Activated naive CD4-positive, alpha-beta T cell treated with anti-CD3 and anti-CD28 coated beads, Interleukin-2, amount 50 U/mL, for 72 hours (primary cell): ENCODE results near the gene SPATA33. TPM values are rescaled to one million over a fixed set of nuclear protein-coding genes. Genes with fewer than 3 reads are reported as not detected.

Experiments
- ATAC-seq, 2 donors: fragments of 150-1000 bp; cut with Tn5 transposase; 2 replicates each; pipeline ENCODE4 v1.10.0; 2021; ENCODE audit warnings: mild to moderate bottlenecking in 2 of 2, moderate library complexity in 2 of 2
- DNase-seq, 2 donors: peaks; one replicate each; pipeline ENCODE4 v3.0.0; 2021 to 2022; ENCODE audit warnings: low spot score in 2 of 2
- H3K27ac Mint-ChIP-seq, 2 donors: one replicate each; pipeline ENCODE4 v1.8.0; 2022; ENCODE audit warnings: mild to moderate bottlenecking in 2 of 2, mixed read lengths in 2 of 2
- H3K36me3 Mint-ChIP-seq, 2 donors: one replicate each; pipeline ENCODE4 v1.8.0; 2022; ENCODE audit warnings: mixed read lengths in 2 of 2
- H3K9me3 Mint-ChIP-seq, 2 donors: one replicate each; pipeline ENCODE4 v1.8.0; 2022; ENCODE audit warnings: mixed read lengths in 2 of 2
- total RNA-seq, 2 donors: library from RNA; stranded (reverse); gene quantifications; one replicate each; pipeline ENCODE4 v1.2.3, GENCODE V29; 2022

The SPATA33 gene
- total RNA-seq, 2 donors from 2014 or later = 8.0 to 18.2 TPM

DNA sequence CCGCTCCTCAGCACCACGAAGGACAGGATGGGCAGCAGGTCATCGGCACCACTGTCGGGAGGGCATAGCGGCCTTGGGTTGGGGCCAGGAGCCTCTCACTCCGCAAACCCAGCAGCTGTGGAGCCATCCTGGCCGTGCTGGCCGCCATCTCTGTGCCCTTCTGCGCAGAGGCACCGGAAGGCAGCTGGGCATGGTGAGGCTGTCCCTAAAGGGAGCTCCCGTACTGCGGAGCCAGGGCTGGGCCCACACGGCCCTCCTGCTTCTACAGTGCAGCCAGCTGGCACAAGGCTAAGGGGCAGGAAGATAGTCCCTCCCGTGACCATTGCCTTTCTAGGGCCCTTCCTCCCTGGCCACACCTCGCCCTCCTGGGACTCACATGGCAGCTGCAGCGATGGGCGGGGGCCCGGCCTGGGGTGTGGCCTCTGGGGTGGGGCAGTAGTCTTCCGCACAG, 50.9 kb downstream of the SPATA33 start:
- no peak for ATAC-seq
- Mint-ChIP-seq H3K27ac (no peak overlapping the region), H3K36me3 (no peaks in the 10 kb centered on the region), H3K9me3 (no peaks in the 10 kb centered on the region)
- DNase-seq = no peak

DNA sequence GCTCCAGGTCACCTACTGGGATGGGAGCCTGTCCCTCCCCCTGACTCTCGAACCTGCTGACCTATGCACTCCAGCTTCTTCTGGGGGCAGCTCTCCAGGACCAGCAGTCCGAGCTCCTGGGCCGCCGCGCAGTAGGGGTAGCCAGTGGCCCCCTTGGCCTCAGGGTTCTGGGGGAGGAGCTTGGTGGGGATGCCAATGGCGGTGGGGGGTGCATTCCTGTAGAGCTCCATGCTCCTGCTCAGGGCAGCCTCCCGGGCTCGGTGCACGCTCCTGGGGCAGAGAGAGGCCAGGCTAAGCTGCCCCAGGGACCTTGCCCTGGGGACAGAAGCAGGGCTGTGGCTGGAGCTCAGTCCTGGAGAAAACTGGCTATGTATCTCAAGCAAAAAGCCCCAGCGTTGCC, 51.5 kb downstream of the SPATA33 start:
- H3K36me3 Mint-ChIP-seq = peaks cover 0 to 4% of the 10 kb centered on the region in 2 donors
- H3K27ac Mint-ChIP-seq = no peak overlapping the region

DNA sequence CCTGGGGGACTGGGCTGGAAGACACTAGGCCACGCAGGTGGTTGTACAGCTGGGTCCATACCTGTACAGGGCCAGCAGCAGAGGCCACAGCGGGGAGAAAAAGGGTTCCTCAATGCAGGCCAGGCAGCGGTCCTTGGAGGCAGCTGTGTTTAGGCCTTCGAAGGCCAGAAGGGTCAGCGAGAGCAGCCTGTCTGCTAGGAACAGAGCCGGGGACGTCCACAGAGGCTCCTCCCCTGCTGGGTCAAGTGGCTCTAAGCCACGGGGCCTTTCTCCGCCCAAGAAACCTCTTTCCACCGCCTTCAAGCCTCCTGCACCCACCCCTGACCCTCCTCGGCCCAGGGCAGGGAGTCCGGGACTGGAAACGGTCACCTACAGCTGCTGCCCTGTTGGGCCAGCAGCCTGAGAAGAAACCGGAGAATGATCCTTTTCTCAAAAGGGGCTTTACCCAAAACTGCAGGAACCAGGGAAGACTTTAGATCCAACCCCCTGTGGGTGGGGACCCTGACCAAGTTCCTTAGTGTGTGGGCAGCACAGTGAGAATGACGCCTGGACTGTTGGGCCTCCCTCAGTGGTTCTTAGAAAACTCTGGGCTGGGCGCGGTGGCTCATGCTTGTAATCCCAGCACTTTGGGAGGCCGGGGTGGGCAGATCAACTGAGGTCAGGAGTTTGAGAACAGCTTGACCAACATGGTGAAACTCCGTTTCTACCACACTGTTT, 52.2 kb downstream of the SPATA33 start:
- Mint-ChIP-seq H3K27ac (no peak overlapping the region), H3K36me3 (peaks cover 0 to 11% of the 10 kb centered on the region in 2 donors), H3K9me3 (no peaks in the 10 kb centered on the region)
- DNase-seq (no peak), ATAC-seq (no peak)

More for the DNA sequence above, 51.5 kb downstream of the SPATA33 start:
- DNase-seq (no peak), ATAC-seq (no peak)
- no peaks in the 10 kb centered on the region for H3K9me3 Mint-ChIP-seq

DNA sequence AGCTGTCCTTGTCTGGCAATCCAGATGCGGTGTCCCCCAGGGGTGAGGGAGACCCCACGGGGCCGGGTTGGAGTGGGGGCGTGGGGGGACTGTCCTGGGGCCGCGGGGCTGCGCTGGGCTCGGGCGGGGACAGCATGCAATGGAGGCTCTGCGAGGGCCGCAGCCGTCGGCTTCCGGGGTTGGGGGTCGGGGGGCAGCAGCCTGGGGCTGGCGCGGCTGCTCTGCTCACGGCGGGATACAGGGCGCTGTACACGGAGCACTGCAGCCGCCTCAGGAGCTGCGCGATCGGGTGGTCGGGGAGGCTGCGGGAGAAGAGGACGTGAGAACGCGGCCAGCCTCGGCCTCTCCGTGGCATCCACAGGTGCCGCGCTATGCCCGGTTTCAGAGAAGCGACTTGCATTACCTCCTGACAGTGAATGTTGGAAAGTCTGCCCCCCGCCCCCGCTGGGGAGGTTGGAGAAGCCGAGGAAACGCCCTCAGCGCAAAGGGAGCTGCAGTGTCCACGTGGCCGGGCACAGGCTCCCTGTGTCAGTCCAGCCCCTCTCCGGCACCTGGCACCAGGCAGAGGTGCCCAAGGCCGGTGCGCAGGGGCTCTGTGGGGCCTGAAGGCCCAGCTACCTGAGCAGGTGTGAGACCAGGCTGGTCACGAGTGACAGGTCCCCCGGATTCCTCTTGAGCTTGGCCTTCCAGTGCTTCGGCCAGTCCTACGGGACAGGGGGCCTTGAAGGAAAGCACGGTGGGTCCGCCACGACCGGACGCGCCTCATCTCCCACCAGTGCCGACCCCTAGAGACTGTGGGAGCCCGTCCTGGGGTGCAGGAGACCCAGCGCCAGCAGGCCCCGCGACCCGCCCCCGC, 53.3 kb downstream of the SPATA33 start:
- Mint-ChIP-seq H3K9me3 (no peaks in the 10 kb centered on the region), H3K27ac (no peak overlapping the region), H3K36me3 (peaks cover 0 to 14% of the 10 kb centered on the region in 2 donors)
- DNase-seq (no peak), ATAC-seq (peak in 1 of 2 donors; percentile 21)

DNA sequence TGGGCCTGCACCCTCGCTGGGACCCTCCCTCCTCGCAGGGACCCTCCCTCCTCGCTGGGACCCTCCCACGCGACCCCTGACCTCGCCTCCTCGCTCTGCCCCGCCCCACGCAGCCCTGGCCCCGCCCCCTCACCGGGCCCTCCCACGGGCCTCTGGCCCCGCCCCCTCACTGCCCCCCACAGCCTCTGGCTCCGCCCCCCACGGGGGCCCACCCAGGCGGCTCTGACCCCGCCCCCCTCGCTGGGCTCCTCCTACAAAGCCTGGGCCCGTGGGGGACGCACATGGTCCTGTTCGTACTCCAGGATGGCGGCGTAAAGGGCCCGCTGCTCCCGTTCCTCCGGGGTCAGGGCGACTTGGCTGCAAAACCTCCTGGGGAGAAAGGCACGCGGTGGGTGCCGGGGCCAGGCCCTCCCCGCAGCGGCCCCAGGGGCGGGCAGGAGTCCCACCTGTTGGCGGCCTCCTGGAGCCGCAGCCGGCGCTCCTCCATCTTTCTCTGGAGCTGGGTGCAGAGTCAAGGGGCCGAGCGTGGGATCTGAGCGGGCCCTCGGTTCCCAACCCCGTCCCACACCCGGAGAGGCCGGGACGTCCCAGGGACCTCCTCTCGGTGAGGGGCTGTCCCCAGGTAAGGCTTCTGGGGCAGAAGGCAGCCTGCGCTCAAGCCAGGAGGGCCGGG, 54.1 kb downstream of the SPATA33 start:
- Mint-ChIP-seq H3K36me3 (peaks cover 0 to 14% of the 10 kb centered on the region in 2 donors), H3K9me3 (no peaks in the 10 kb centered on the region), H3K27ac (peak overlapping the region in 1 of 2 donors; percentile 46)
- ATAC-seq (peak; percentile 72 to 89), DNase-seq (peak in 1 of 2 donors; percentile 96)

DNA sequence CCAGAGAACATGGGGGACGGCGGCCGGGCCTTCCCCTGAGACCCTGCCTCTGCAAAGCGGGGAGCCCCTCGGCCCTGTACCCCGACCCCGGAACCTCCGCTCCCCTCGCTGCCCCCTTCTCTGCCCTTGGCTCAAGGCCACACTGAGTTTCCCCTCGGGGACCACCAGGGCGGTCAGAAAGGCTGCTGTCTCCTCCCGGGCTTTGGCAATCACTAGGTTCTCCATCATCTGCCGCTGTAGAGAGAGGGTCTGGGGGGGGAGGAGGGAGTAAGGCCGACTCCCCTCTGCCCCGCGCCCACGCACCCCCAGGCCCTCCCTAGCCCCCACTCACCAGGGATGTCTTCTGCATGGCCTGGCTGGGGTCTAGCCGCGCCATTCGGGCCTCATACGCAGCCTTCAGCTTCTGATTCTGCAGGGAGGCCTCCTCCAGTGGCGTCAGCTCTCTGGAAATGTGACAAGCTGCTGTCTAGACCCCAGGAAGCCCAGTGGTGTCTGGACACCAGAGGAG, 54.7 kb downstream of the SPATA33 start:
- H3K36me3 Mint-ChIP-seq = peaks cover 0 to 14% of the 10 kb centered on the region in 2 donors
- DNase-seq (no peak), ATAC-seq (peak in 1 of 2 donors; percentile 5)
- H3K9me3 Mint-ChIP-seq = no peaks in the 10 kb centered on the region
- H3K27ac Mint-ChIP-seq = peak overlapping the region in 1 of 2 donors; percentile 46

DNA sequence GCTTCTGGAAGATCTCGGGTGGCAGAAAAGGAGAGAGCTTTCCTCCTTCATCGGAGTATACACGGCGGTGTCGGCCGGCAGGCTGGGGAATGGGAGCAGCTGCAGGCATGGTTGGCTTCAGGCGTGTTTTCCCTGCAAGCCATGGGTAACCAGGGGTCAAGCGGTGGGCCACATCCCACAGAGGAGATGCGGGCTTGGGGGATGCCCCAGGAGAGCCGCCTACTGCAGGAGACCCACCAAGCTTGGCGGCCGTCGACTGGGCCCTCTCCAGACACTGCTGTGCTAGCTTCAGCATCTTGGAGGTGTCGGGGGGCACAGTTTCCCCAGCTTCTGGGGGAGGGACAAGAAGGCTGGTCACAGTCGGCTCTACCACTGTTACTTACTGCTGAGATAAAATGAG, 58.9 kb downstream of the SPATA33 start:
- no peaks in the 10 kb centered on the region for H3K9me3 Mint-ChIP-seq
- DNase-seq (no peak), ATAC-seq (no peak)
- peaks cover 0 to 14% of the 10 kb centered on the region in 2 donors for H3K36me3 Mint-ChIP-seq
- H3K27ac Mint-ChIP-seq = no peak overlapping the region

DNA sequence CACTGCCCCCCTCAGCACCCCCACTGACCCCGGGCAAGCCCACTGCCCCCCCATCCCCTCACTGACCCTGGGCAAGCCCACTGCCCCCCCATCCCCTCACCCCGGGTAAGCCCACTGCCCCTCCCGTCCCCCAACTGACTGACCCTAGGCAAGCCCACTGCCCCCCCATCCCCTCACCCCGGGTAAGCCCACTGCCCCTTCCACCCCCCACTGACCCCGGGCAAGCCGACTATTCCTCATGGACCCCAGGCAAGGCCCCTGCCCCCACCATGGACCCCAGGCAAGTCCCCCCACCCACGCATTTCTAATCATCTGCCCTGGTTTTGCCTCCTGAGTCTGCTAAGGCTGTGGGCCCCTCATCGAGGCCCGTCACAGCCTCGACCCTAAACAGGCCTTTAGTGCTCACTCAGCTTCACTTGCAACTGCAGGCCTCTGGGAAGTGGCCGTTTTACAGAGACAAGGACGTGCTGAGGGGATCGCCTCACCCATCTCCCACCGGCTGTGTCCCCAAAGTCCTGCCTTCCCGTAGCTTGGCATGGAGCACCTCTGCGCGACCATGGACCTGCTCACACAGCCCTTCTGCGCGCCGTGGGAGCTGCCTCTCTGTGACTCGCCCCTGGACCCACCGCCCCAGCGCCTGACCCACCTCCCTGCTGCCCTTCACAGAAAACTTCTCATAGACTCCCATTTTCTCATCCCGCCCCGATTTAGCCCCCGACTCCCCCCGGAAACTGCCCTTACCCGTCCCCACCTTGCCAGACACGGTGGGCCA, 59.5 kb downstream of the SPATA33 start:
- no peak for ATAC-seq
- no peak for DNase-seq
- no peaks in the 10 kb centered on the region for H3K9me3 Mint-ChIP-seq
- no peak overlapping the region for H3K27ac Mint-ChIP-seq
- H3K36me3 Mint-ChIP-seq = peaks cover 0 to 14% of the 10 kb centered on the region in 2 donors

DNA sequence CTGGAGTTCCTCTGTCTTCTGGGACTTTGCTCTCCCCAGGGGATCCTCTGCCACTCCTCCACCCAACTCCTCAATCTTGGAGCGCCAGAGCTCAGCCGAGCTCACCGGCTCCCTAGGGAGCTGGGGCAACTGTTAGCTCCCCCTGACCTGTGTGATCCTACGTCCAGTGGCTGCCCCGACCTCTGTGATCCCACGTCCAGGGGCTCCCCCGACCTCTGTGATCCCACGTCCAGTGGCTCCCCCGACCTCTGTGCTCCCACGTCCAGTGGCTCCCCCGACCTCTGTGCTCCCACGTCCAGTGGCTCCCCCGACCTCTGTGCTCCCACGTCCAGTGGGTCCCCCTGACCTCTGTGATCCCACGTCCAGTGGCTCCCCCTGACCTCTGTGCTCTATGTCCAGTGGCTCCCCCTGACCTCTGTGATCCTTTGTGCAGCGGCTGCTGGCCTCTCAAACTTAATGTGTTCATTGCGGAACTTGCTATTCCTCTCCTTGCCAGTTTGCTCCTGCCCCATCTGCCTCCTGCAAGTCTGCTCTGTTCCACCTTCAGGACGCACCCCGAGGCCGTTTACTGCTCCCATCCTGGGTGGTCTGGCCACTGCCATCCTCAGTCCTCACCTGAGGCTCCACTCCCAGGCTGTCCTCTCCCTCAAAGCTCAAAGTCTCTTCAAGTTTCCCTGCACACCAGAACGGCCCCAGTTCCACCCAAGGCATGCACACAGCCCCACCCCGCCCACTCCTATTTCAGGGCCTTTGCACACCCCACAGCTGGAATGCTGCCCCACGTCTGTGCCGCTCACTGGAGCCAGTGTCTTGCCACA, 60.3 kb downstream of the SPATA33 start:
- Mint-ChIP-seq H3K27ac (peak overlapping the region in 1 of 2 donors; percentile 76), H3K9me3 (no peaks in the 10 kb centered on the region)

More for the DNA sequence above, 60.3 kb downstream of the SPATA33 start:
- DNase-seq (no peak), ATAC-seq (no peak)
- H3K36me3 Mint-ChIP-seq = peaks cover 5 to 20% of the 10 kb centered on the region in 2 donors

Other genes with a start within 250 kb of the SPATA33 start
- gene ANKRD11, start 167.3 kb upstream of the SPATA33 start, total RNA-seq = 100 to 1,000 TPM; 130 to 165 TPM
- gene SPG7, start 149.4 kb upstream of the SPATA33 start, total RNA-seq = 100 to 1,000 TPM in 1 of 2 donors, 10 to 100 TPM in 1; 97.7 to 114 TPM
- 1,000 to 10,000 TPM; 2,832 to 2,975 TPM for gene RPL13, start 97.2 kb upstream of the SPATA33 start, total RNA-seq
- gene CPNE7, start 82.1 kb upstream of the SPATA33 start, total RNA-seq = 10 to 100 TPM in 1 of 2 donors, 1 to 10 TPM in 1; 2.8 to 28.2 TPM
- gene DPEP1, start 44.2 kb upstream of the SPATA33 start, total RNA-seq = not detected
- 10 to 100 TPM; 61.0 to 73.4 TPM for gene CHMP1A, start 128 bp upstream of the SPATA33 start, total RNA-seq
- 100 to 1,000 TPM in 1 of 2 donors, 10 to 100 TPM in 1; 97.3 to 151 TPM for gene CDK10, start 28.9 kb downstream of the SPATA33 start, total RNA-seq
- 1 to 10 TPM; 1.3 to 7.0 TPM for gene SPATA2L, start 43.9 kb downstream of the SPATA33 start, total RNA-seq
- gene VPS9D1, start 63.1 kb downstream of the SPATA33 start, total RNA-seq = 1 to 10 TPM; 2.2 to 2.4 TPM
- 10 to 100 TPM; 18.1 to 28.3 TPM for gene ZNF276, start 63.7 kb downstream of the SPATA33 start, total RNA-seq
- 100 to 1,000 TPM; 123 to 194 TPM for gene FANCA, start 158.8 kb downstream of the SPATA33 start, total RNA-seq
- 1 to 10 TPM; 1.9 to 2.6 TPM for gene SPIRE2, start 170.6 kb downstream of the SPATA33 start, total RNA-seq
- gene TCF25, start 215.8 kb downstream of the SPATA33 start, total RNA-seq = 100 to 1,000 TPM; 167 to 235 TPM